Loucy (cell line): ENCODE measurements around the gene PLCL2.

Source experiments
- EZH2phosphoT487 ChIP-seq: fragments of 200-600 bp; IDR thresholded peaks from 2 replicates; pipeline ENCODE4 v1.6.1; 2018; ENCODE audit warnings: antibody characterized with exemption, mild to moderate bottlenecking, moderate library complexity, borderline replicate concordance
- TF ChIP-seq, protein P1 (sequence below): fragments of 200-600 bp; sonication (generic); conservative IDR thresholded peaks from 2 replicates; pipeline ENCODE4 v1.5.1; 2014; ENCODE audit warnings: mild to moderate bottlenecking, antibody characterized with exemption, low read length

DNA sequence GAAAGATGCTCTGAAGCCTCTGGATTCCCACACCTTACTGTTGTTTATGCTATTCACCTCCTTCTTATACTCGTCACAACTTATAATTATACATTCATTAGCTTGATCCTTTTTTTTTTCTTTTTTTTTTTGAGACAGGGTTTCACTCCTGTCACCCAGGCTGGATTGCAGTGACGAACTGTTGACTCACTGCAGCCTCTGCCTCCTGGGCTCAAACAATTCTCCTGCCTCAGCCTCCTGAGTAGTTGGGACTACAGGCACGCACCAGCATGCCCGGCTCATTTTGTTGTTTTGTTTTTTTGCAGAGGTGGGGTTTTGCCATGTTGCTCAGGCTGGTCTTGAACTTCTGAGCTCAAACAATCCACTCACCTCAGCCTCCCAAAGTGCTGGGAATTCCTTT is 143.6 kb downstream of the PLCL2 start:
- no peak for TF ChIP-seq EZH2phosphoT487
- TF ChIP-seq, protein P1, sequence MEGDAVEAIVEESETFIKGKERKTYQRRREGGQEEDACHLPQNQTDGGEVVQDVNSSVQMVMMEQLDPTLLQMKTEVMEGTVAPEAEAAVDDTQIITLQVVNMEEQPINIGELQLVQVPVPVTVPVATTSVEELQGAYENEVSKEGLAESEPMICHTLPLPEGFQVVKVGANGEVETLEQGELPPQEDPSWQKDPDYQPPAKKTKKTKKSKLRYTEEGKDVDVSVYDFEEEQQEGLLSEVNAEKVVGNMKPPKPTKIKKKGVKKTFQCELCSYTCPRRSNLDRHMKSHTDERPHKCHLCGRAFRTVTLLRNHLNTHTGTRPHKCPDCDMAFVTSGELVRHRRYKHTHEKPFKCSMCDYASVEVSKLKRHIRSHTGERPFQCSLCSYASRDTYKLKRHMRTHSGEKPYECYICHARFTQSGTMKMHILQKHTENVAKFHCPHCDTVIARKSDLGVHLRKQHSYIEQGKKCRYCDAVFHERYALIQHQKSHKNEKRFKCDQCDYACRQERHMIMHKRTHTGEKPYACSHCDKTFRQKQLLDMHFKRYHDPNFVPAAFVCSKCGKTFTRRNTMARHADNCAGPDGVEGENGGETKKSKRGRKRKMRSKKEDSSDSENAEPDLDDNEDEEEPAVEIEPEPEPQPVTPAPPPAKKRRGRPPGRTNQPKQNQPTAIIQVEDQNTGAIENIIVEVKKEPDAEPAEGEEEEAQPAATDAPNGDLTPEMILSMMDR = no peak
